VCaP (cell line): ENCODE results near the gene DGKG.

Source experiments
- H3K27ac ChIP-seq: fragments of 450-650 bp; 2 replicates; pipeline ENCODE4 v1.5.1; 2017
- CTCF ChIP-seq: fragments of 450-650 bp; conservative IDR thresholded peaks from 2 replicates; pipeline ENCODE4 v1.5.1; 2017; ENCODE audit warnings: mild to moderate bottlenecking, moderate library complexity

DGKG gene

GRCh38 chr3:186248850-186249249 is 113.2 kb downstream of the DGKG start:
- TF ChIP-seq CTCF, result no peak
- no peak overlapping the region for H3K27ac ChIP-seq

GRCh38 chr3:186247821-186248814 is 113.9 kb downstream of the DGKG start:
- TF ChIP-seq CTCF, result no peak
- no peak overlapping the region for H3K27ac ChIP-seq

- no peak for TF ChIP-seq CTCF
- H3K27ac ChIP-seq, result peak overlapping the region; percentile 4; the same call in 1 of the 2 replicates
These were observed 115.1 kb downstream of the DGKG start for GRCh38 chr3:186246941-186247340.

GRCh38 chr3:186244016-186244415 is 118.0 kb downstream of the DGKG start:
- H3K27ac ChIP-seq, result no peak overlapping the region
- TF ChIP-seq CTCF, result no peak

- H3K27ac ChIP-seq, result no peak overlapping the region
- peak; percentile 64 for TF ChIP-seq CTCF
These were observed 119.9 kb downstream of the DGKG start for GRCh38 chr3:186241910-186242821.

GRCh38 chr3:186239321-186239720 is 122.7 kb downstream of the DGKG start:
- TF ChIP-seq CTCF, result peak; percentile 20; the same call in 1 of the 2 replicates
- H3K27ac ChIP-seq, result no peak overlapping the region

- H3K27ac ChIP-seq, result no peak overlapping the region
- TF ChIP-seq CTCF, result no peak
These were observed 124.1 kb downstream of the DGKG start for GRCh38 chr3:186237915-186238314.
